GM12873 (cell line): ENCODE data around the gene DNAJC6.

Experiments
- CTCF ChIP-seq: IDR thresholded peaks from 2 replicates; pipeline ENCODE4 v1.5.1; 2012; ENCODE audit warnings: low read depth, mild to moderate bottlenecking, moderate library complexity, low read length, control low read depth; ENCODE audit not compliant: insufficient read depth; ENCODE audit errors: missing control alignments

The DNAJC6 gene

GRCh38 chr1:65278376-65279069 lies 30.8 kb upstream of the DNAJC6 start:
- no peak for TF ChIP-seq CTCF

- no peak for TF ChIP-seq CTCF
Measured at GRCh38 chr1:65279070-65279779, 30.1 kb upstream of the DNAJC6 start.

GRCh38 chr1:65281846-65282245 lies 27.5 kb upstream of the DNAJC6 start:
- TF ChIP-seq CTCF: no peak

- TF ChIP-seq CTCF: no peak
Measured at GRCh38 chr1:65284229-65284628, 25.1 kb upstream of the DNAJC6 start.

- TF ChIP-seq CTCF: no peak
Measured at GRCh38 chr1:65289449-65289848, 19.9 kb upstream of the DNAJC6 start.

GRCh38 chr1:65292861-65293593 lies 16.3 kb upstream of the DNAJC6 start:
- TF ChIP-seq CTCF: no peak

DNA sequence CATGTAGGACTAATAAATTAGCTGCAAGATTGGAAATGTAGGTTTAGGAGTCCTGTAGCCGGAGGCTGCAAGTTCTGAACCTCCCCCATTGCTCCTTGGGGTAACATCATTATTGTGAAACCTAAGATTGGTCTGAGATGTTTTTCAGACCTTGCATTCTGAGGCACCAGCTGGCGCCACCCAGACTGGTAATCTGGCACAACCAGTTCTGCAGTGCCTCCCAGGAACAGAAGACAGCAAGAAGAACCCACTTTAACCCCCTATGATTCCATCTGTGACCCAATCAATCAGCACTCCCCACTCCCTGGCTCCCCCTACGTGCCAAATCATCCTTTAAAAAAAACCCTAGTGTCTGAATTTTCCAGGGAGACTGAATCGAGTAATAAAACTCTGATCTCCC lies 11.6 kb upstream of the DNAJC6 start:
- TF ChIP-seq CTCF: no peak
